MV-4-11 (cell line): ENCODE measurements around the gene TRMT11.

Experiments
- DNase-seq: peaks from one replicate; lab custom pipeline; 2025; lab: John Stamatoyannopoulos, UW

The TRMT11 gene

GRCh38 chr6:126076992-126077664 is 90.8 kb downstream of the TRMT11 start:
- no peak for DNase-seq

- DNase-seq = no peak
Measured at GRCh38 chr6:126077810-126078776, 91.8 kb downstream of the TRMT11 start.

- no peak for DNase-seq
Measured at GRCh38 chr6:126083875-126084274, 97.5 kb downstream of the TRMT11 start.

GRCh38 chr6:126086560-126086959 is 100.2 kb downstream of the TRMT11 start:
- DNase-seq = peak; percentile 76
